ENCODE data around the gene CCDC71. TPM values are rescaled to one million over a fixed set of nuclear protein-coding genes. Genes with fewer than 3 reads are reported as not detected.
A peak's percentile ranks its signal among the peaks of the same experiment; 100 is the strongest.

The CCDC71 gene
- total RNA-seq, 3 donors from 2014 or later (not counting 1 experiment from before 2014, with no cell fraction given), result 13.8 to 20.6 (median 15.6) TPM

DNA sequence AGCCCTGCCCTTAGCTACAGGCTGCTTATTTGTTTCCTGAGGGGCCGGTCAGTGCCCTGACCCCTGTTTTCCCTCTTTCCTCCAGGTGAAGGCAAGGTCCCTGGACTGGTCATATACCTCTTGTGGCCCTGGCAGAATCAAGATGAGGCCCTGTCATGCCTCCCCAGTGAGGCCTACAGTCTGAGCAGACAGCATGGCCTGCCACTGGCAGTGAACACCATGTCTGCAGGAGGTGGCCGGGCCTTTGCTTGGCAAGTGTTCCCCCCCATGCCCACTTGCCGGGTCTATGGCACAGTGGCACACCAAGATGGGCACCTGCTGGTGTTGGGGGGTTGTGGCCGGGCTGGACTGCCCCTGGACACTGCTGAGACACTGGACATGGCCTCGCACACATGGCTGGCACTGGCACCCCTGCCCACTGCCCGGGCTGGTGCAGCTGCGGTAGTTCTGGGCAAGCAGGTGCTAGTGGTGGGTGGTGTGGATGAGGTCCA lies 6.5 kb upstream of the CCDC71 start:
- DNase-seq (no peak), ATAC-seq (no peak)
- no peak for TF ChIP-seq CTCF (IDR thresholded peaks at IDR 0.05)
- no peaks in the 10 kb centered on the region for H3K9me3 ChIP-seq (ENCODE audit: control insufficient read depth, insufficient read depth, low read length)
- Mint-ChIP-seq H3K27ac (no peak overlapping the region), H3K27me3 (ENCODE audit: low read depth in 2 of 2) (no peaks in the 10 kb centered on the region), H3K4me3 (peak overlapping the region; percentile 37), H3K4me1 (peaks cover 10 to 16% of the 10 kb centered on the region in 2 donors), H3K36me3 (no peaks in the 10 kb centered on the region), H3K9me3 (no peaks in the 10 kb centered on the region)
- no peak overlapping the region for H3K27ac ChIP-seq (ENCODE audit: low read length)
- intact Hi-C loops (cut with micrococcal nuclease), result no loop called here
- no peak overlapping the region for H3K4me3 ChIP-seq (ENCODE audit: low read length)
- peaks cover 18% of the 10 kb centered on the region for H3K4me1 ChIP-seq (ENCODE audit: control insufficient read depth, insufficient read depth, low read length)
- H3K36me3 ChIP-seq (ENCODE audit: control insufficient read depth, insufficient read depth, low read length), result no peaks in the 10 kb centered on the region
- 89% methylated on average over 7 of the region's 7 CpGs for WGBS (ENCODE audit: insufficient coverage)
- H3K27me3 ChIP-seq (ENCODE audit: control insufficient read depth, insufficient read depth, low read length), result no peaks in the 10 kb centered on the region

DNA sequence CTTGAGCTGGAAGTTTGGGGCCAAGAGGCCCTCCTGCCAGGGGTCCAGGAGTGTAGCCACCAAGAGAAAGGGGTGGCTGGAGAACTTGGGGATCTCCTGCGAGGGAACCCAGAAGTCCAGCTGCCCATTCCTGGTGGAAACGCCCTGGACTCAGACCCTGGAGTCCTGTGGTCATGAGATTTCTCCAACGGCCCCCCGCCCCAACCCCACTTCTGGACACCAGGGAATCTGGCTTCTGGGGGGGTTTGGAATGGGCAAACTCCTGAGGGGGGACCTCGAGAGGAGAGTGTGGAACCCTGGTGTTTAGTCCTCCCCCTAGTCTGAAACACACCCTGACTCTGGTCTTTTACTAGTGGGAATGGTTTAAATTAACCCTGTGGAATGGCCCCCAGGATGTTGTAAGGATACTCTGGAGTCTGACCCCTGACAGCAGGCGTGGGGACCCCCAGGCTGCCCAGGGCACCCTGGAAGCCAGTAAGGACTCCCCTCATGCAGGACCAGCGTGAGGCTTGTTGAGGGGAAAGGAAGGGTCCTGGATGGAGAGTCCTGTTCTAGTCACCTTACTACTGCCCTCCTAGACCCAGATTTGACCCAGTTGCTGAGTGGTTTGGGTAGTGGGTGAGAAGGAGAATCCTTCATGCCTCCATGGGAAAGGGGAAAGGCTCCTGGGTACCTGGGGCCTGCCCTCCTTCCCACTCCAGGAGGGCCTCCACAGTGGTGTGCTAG lies 5.8 kb upstream of the CCDC71 start:
- H3K36me3 ChIP-seq (ENCODE audit: control insufficient read depth, insufficient read depth, low read length), result no peaks in the 10 kb centered on the region
- H3K27ac ChIP-seq (ENCODE audit: low read length), result no peak overlapping the region
- no peaks in the 10 kb centered on the region for H3K9me3 ChIP-seq (ENCODE audit: control insufficient read depth, insufficient read depth, low read length)
- Mint-ChIP-seq H3K36me3 (no peaks in the 10 kb centered on the region), H3K27me3 (ENCODE audit: low read depth in 2 of 2) (no peaks in the 10 kb centered on the region), H3K4me1 (peaks cover 10 to 16% of the 10 kb centered on the region in 2 donors), H3K27ac (no peak overlapping the region), H3K4me3 (peak overlapping the region; percentile 56), H3K9me3 (no peaks in the 10 kb centered on the region)
- peaks cover 18% of the 10 kb centered on the region for H3K4me1 ChIP-seq (ENCODE audit: control insufficient read depth, insufficient read depth, low read length)
- intact Hi-C loops (cut with micrococcal nuclease), result loop anchor here (1.0 kb wide), 1 partner anchor 277 kb away; no protein-coding TSS in a partner anchor
- no peaks in the 10 kb centered on the region for H3K27me3 ChIP-seq (ENCODE audit: control insufficient read depth, insufficient read depth, low read length)
- DNase-seq (no peak), ATAC-seq (no peak)
- H3K4me3 ChIP-seq (ENCODE audit: low read length), result peak overlapping the region; percentile 68
- no peak for TF ChIP-seq CTCF (IDR thresholded peaks at IDR 0.05)
- 51% methylated on average over 5 of the region's 7 CpGs for WGBS (ENCODE audit: insufficient coverage)

- Mint-ChIP-seq H3K36me3 (no peaks in the 10 kb centered on the region), H3K9me3 (no peaks in the 10 kb centered on the region), H3K4me3 (peak within 1 kb of the TSS; percentile 82), H3K27me3 (ENCODE audit: low read depth in 2 of 2) (no peaks in the 10 kb centered on the region), H3K27ac (peak within 1 kb of the TSS in 1 of 2 donors; percentile 84), H3K4me1 (peaks cover 10 to 16% of the 10 kb centered on the region in 2 donors)
- TF ChIP-seq CTCF (IDR thresholded peaks at IDR 0.05), result peak; percentile 97
- Histone ChIP-seq H3K36me3 (ENCODE audit: control insufficient read depth, insufficient read depth, low read length) (no peaks in the 10 kb centered on the region), H3K9me3 (ENCODE audit: control insufficient read depth, insufficient read depth, low read length) (no peaks in the 10 kb centered on the region), H3K27ac (ENCODE audit: low read length) (no peak within 1 kb of the TSS), H3K4me3 (ENCODE audit: low read length) (peak within 1 kb of the TSS; percentile 68), H3K4me1 (ENCODE audit: control insufficient read depth, insufficient read depth, low read length) (peaks cover 25% of the 10 kb centered on the region), H3K27me3 (ENCODE audit: control insufficient read depth, insufficient read depth, low read length) (no peaks in the 10 kb centered on the region)
- DNase-seq, result peak; percentile 84 to 86
- WGBS (ENCODE audit: insufficient coverage), result 1% methylated on average over 57 of the region's 57 CpGs
- intact Hi-C loops (cut with micrococcal nuclease), result loop anchor here (1.0 kb wide), 1 partner anchor 278 kb away; no protein-coding TSS in a partner anchor
- peak; percentile 83 to 88 (median 84) for ATAC-seq
These were observed 5.1 kb upstream of the CCDC71 start, which contains the start of gene KLHDC8B for GRCh38 chr3:49171119-49171774. TSS of gene KLHDC8B (plus strand) at chr3:49171598. CDS start at chr3:49172770, 1,172 bp downstream.

Data from natural killer cell (primary cell).